WI38 (cell line): ENCODE measurements around the gene REV1.

Source experiments
- H3K4me3 ChIP-seq: 2 replicates; pipeline ENCODE4 v1.5.1; 2011; ENCODE audit warnings: low read depth, mild to moderate bottlenecking, control low read depth, low read length
- TF ChIP-seq, protein P1 (sequence below): IDR thresholded peaks from 2 replicates; pipeline ENCODE4 v1.5.1; 2012; ENCODE audit warnings: low read depth, mild to moderate bottlenecking, control low read depth, low read length

REV1 gene

DNA sequence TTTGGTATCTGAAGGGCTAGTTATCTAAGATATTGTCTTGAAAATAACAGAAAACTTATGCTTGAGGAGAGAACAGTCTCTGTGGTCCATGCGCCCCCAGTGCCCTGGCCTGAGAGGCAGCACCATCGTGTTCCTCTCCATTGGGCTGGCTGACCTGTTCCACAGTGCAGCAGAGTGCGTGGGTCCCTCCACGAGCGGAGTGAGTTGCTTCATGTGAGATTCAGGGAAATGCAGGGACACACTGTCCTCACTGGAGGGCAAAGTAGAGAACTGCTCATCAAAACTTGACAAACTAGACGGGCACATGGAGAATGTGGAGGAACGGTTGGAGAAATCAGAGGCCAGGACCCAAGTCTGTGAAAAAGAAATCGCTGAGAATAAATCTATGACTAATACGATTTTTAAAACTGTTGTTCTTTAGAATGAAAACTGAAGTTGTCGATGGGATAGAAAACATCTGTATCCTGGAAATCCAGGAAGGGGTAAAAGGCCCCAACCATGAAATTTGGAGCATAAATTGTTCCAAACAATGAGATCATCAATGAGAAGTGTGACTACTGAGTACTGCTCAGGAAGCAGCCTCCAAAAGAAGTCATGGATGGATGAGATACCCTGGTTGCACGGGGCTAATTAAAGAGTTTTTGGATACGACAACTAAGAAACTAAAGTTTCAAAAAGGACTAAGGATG, 58.1 kb downstream of the REV1 start:
- H3K4me3 ChIP-seq: no peak overlapping the region
- TF ChIP-seq, protein P1, sequence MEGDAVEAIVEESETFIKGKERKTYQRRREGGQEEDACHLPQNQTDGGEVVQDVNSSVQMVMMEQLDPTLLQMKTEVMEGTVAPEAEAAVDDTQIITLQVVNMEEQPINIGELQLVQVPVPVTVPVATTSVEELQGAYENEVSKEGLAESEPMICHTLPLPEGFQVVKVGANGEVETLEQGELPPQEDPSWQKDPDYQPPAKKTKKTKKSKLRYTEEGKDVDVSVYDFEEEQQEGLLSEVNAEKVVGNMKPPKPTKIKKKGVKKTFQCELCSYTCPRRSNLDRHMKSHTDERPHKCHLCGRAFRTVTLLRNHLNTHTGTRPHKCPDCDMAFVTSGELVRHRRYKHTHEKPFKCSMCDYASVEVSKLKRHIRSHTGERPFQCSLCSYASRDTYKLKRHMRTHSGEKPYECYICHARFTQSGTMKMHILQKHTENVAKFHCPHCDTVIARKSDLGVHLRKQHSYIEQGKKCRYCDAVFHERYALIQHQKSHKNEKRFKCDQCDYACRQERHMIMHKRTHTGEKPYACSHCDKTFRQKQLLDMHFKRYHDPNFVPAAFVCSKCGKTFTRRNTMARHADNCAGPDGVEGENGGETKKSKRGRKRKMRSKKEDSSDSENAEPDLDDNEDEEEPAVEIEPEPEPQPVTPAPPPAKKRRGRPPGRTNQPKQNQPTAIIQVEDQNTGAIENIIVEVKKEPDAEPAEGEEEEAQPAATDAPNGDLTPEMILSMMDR: no peak

DNA sequence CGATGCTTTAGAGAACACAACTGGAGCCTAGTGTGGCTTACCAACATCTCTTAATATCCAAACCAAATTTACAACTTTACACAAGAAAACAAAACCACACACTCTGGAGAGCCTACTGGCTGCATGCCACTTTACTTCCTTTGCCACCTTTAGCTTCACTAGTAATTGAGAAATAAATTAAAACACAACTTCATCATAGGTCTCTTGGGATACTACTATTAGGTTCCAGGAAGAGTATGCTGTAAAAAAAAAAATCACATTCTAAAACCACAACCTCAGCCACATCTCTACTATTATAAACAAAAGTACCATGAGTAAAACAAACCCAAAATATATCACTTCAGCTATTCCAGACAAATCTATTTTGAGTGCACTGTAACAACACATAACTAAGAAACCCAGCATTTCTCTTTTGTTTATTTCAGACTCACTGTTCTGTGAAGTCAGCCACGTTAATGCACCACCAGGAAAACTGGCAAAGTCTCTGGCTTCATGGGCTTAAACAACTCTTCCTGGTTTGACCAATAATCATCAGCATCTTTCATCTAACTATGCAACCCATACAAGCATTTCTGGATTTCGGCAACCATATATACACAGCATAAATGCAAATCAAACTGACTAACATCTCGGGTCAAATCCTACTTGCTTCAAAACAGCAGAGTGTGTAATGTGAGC, 59.1 kb downstream of the REV1 start:
- H3K4me3 ChIP-seq: no peak overlapping the region
- TF ChIP-seq, protein P1: no peak

DNA sequence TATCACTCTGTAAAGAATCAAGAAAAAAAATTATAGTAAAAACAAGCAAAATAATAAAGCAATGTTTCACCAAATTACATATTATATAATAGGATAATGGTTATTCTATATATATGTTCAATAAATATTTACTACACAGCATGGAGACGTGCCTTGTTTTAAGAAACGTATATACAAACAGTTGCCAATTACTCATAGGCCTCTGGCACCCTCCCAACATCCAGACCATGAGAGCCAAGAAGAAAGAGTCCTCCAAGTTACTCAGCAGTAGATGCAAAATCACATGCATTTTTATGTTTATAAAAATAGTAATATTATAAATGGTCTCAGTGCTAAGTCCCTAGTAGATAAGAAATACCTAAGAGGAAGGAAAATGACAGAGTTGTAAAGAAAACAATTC, 64.8 kb downstream of the REV1 start:
- TF ChIP-seq, protein P1: no peak
- H3K4me3 ChIP-seq: no peak overlapping the region

DNA sequence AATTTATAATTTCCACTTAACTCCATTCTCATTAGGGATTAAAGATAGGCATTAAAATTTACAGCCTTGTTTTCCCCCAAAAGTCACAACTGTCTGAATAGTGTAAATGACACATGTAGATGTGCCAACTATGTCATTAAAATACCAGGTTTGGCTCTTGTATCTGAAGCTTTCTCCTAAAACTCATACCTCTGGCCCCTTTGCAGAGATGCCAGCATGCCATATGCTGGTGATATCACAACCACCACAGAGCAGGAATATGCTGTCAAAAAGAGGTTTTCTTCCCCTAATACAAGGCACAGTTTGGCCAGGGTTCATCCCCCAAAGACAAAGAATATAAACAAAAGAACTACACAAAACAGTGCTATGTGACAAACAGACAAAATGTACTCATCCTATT, 65.4 kb downstream of the REV1 start:
- H3K4me3 ChIP-seq: no peak overlapping the region
- TF ChIP-seq, protein P1: no peak

DNA sequence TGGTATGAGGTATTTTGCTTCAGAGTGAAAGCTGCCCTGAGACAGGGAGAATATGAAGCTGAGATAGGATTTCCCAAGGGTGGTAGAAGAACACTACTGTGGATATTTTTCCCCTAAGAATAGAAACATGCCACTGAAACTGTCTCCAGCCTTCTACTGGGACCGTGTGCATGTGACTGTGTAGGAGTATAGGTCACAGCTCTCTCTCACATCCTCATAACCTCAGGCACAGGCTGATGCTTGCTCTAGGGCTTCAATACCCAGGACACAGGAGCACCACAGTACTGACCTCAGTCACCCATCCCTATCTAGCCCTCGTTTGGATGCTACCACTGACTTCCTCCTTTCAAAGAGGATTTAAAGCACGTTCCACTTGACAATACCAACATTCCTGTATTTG, 67.2 kb downstream of the REV1 start:
- TF ChIP-seq, protein P1: no peak
- no peak overlapping the region for H3K4me3 ChIP-seq

DNA sequence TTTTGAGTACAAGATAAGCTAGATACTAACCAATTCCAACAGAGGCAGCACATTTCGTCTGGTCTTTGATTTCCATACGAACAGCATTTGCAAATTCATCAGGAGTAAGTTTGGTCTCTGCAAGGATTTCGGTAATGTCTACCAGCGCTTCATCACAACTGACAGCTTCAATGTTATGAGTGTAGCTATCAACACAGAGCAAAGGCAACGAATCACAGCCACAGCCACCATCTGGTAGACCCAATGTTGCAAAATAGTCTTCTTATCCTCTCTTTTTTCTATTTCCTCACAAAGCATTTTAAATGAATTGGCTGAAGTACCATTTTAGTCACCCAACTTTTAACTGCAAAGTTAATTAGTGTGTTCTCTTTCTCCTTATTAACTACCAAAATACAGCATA, 68.3 kb downstream of the REV1 start:
- TF ChIP-seq, protein P1: no peak
- no peak overlapping the region for H3K4me3 ChIP-seq

DNA sequence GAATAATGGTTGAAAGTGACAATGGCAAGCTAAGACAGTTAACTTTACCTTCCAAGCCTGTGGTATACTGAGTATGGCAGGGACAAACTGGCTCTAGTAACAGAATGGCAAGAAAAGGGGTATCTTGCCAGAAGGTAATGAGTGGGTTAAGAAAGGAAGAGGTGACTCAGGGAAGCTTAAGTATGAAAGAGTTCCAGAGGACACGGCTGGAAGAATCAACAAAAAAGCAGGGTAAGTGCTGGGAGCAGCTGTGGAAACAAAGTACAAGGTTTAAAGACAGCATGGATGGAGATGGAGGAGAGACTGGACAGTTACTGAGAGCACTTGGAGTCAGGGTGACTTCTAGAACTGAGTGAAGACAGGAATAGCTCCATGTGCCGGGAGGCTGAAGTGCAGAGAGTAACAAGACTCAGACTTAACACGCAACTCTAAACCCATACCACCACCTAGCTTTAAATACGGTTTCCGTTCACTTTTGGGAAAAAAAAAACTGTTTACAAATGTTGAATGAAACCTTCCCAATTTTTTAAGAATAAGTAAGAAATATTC, 69.0 kb downstream of the REV1 start:
- no peak overlapping the region for H3K4me3 ChIP-seq
- TF ChIP-seq, protein P1: no peak
